Measurements from ENCODE around the gene IRGQ.
"Not testable (repeated sequence)": the region's sequence is repeated elsewhere in the genome, so short reads cannot be mapped to it uniquely, and the experiment has no call there.

IRGQ gene

GRCh38 chr19:43595999-43596841 is at the start of gene IRGQ, which contains the start of gene ZNF576:
Gene IRGQ, minus strand, starts transcription at chr19:43596134. Its CDS starts 796 bp downstream, at chr19:43595338.
Gene ZNF576, plus strand, starts transcription at chr19:43596595. Its CDS starts 514 bp downstream, at chr19:43597109.
- DNase-seq = peak; percentile 100

- no peak for DNase-seq
These were observed 48.2 kb upstream of the IRGQ start for GRCh38 chr19:43644181-43644580.

GRCh38 chr19:43643326-43643725 is 47.4 kb upstream of the IRGQ start:
- no peak for DNase-seq

- DNase-seq = no peak
These were observed 46.6 kb upstream of the IRGQ start for GRCh38 chr19:43642531-43642930.

- no peak for DNase-seq
These were observed 45.4 kb upstream of the IRGQ start for GRCh38 chr19:43641333-43641732.

GRCh38 chr19:43640424-43640757 is 44.5 kb upstream of the IRGQ start:
- no peak for DNase-seq

- DNase-seq = peak; percentile 60
These were observed 43.8 kb upstream of the IRGQ start, which contains the start of gene CADM4 for GRCh38 chr19:43639519-43640423. Gene CADM4, minus strand, starts transcription at chr19:43639850. Its CDS starts 60 bp downstream, at chr19:43639790.

GRCh38 chr19:43638995-43639518 is 43.1 kb upstream of the IRGQ start:
- DNase-seq = no peak

- no peak for DNase-seq
These were observed 42.5 kb upstream of the IRGQ start for GRCh38 chr19:43638214-43638994.

- no peak for DNase-seq
These were observed 40.3 kb upstream of the IRGQ start for GRCh38 chr19:43636121-43636683.

- not testable (repeated sequence) for DNase-seq
These were observed 39.6 kb upstream of the IRGQ start for GRCh38 chr19:43635561-43635940.

GRCh38 chr19:43634872-43635560 is 39.1 kb upstream of the IRGQ start:
- no peak for DNase-seq

- no peak for DNase-seq
These were observed 38.6 kb upstream of the IRGQ start for GRCh38 chr19:43634506-43634871.

- DNase-seq = no peak
These were observed 38.1 kb upstream of the IRGQ start for GRCh38 chr19:43634068-43634467.

GRCh38 chr19:43633520-43633919 is 37.6 kb upstream of the IRGQ start:
- DNase-seq = no peak

- no peak for DNase-seq
These were observed 35.6 kb upstream of the IRGQ start for GRCh38 chr19:43631491-43631890.

GRCh38 chr19:43628646-43629326 is 32.9 kb upstream of the IRGQ start:
- DNase-seq = no peak

- DNase-seq = no peak
These were observed 30.9 kb upstream of the IRGQ start for GRCh38 chr19:43626838-43627237.

GRCh38 chr19:43625918-43626579 is 30.1 kb upstream of the IRGQ start:
- DNase-seq = no peak

- peak; percentile 89 for DNase-seq
These were observed 29.0 kb upstream of the IRGQ start for GRCh38 chr19:43624933-43625332.

Measured in CD4-positive, alpha-beta T cell treated with Interleukin-21 for 1 hour (primary cell).